Ecto neural progenitor cell (in vitro differentiated cells): ENCODE data around the gene DEFB131B.
"Not testable (repeated sequence)": the region's sequence is repeated elsewhere in the genome, so short reads cannot be mapped to it uniquely, and the experiment has no call there.

Experiments used
- DNase-seq: peaks from one replicate; pipeline ENCODE4 v3.0.0-alpha.2; 2018; ENCODE audit warnings: low spot score

DEFB131B gene

GRCh38 chr11:71911321-71911985, 33.2 kb downstream of the DEFB131B start:
- DNase-seq = not testable (repeated sequence)

GRCh38 chr11:71911986-71912340, 33.7 kb downstream of the DEFB131B start:
- not testable (repeated sequence) for DNase-seq

- no peak for DNase-seq
Measured at GRCh38 chr11:71913756-71914526, 35.7 kb downstream of the DEFB131B start.

GRCh38 chr11:71914617-71915189, 36.5 kb downstream of the DEFB131B start:
- DNase-seq = no peak

GRCh38 chr11:71917646-71918140, 39.4 kb downstream of the DEFB131B start:
- no peak for DNase-seq

GRCh38 chr11:71927820-71928736, 49.8 kb downstream of the DEFB131B start, which contains the start of gene XNDC1N:
TSS of gene XNDC1N (minus strand) at chr11:71928594. CDS start at chr11:71923353, 5,241 bp downstream.
- peak; percentile 83 for DNase-seq

- DNase-seq = peak; percentile 98
Measured at GRCh38 chr11:71928737-71929443, 50.6 kb downstream of the DEFB131B start, which contains the start of gene RNF121. TSS of gene RNF121 (plus strand) at chr11:71929046. CDS start at chr11:71929062, 16 bp downstream.

GRCh38 chr11:71929491-71929890, 51.2 kb downstream of the DEFB131B start:
- DNase-seq = no peak

- DNase-seq = no peak
Measured at GRCh38 chr11:71930556-71931244, 52.4 kb downstream of the DEFB131B start.

GRCh38 chr11:71931245-71931602, 53.0 kb downstream of the DEFB131B start:
- no peak for DNase-seq

GRCh38 chr11:71933141-71933933, 55.1 kb downstream of the DEFB131B start:
- no peak for DNase-seq
